SU-DHL-6 (cell line): ENCODE data around the gene ZBTB42.
"Not testable (repeated sequence)": the region's sequence is repeated elsewhere in the genome, so short reads cannot be mapped to it uniquely, and the experiment has no call there.

Experiments used
- H2AFZ ChIP-seq: fragments of 200-600 bp; sonication (generic); 2 replicates; pipeline ENCODE4 v1.6.1; 2014; ENCODE audit warnings: low read depth, mild to moderate bottlenecking, moderate library complexity, mixed read lengths, antibody characterized with exemption, low read length; ENCODE audit not compliant: severe bottlenecking
- H3F3A ChIP-seq: fragments of 200-600 bp; shearing (Covaris generic); 2 replicates; pipeline ENCODE4 v1.6.0; 2016; ENCODE audit warnings: antibody characterized with exemption, mild to moderate bottlenecking; ENCODE audit not compliant: insufficient read depth
- H3K27ac ChIP-seq: fragments of 200-600 bp; sonication (generic); 2 replicates; pipeline ENCODE4 v1.5.1; 2016; ENCODE audit warnings: low read depth, mild to moderate bottlenecking, low read length, moderate library complexity, mixed read lengths
- H3K27me3 ChIP-seq: fragments of 200-600 bp; sonication (generic), shearing (Covaris generic); 2 replicates; pipeline ENCODE4 v1.6.0; 2014; ENCODE audit warnings: mild to moderate bottlenecking, low read length
- H3K36me3 ChIP-seq: fragments of 200-600 bp; sonication (generic); 2 replicates; pipeline ENCODE4 v1.6.1; 2014; ENCODE audit warnings: mild to moderate bottlenecking, low read length, mixed read lengths
- H3K4me2 ChIP-seq: fragments of 300-600, 200-600 bp; shearing (Covaris generic), sonication (generic); 2 replicates; pipeline ENCODE4 v1.6.0; 2014; ENCODE audit warnings: low read length, low read depth, mild to moderate bottlenecking; ENCODE audit not compliant: poor library complexity, severe bottlenecking
- H3K4me3 ChIP-seq: fragments of 200-600 bp; sonication (generic); 2 replicates; pipeline ENCODE4 v1.5.1; 2014; ENCODE audit warnings: antibody characterized with exemption, low read length, mild to moderate bottlenecking, mixed read lengths; ENCODE audit not compliant: insufficient read depth, poor library complexity, severe bottlenecking
- H3K79me2 ChIP-seq: fragments of 200-600 bp; sonication (generic); 2 replicates; pipeline ENCODE4 v1.6.1; 2014; ENCODE audit warnings: mild to moderate bottlenecking, low read length, moderate library complexity; ENCODE audit not compliant: insufficient read depth
- H3K9ac ChIP-seq: fragments of 200-600 bp; sonication (generic); 2 replicates; pipeline ENCODE4 v1.7.0; 2014; ENCODE audit warnings: mild to moderate bottlenecking, low read length
- H3K9me2 ChIP-seq: fragments of 200-600 bp; sonication (generic); replicated peaks from 2 replicates; pipeline ENCODE4 v1.6.1; 2014; ENCODE audit warnings: low read length; ENCODE audit not compliant: insufficient read depth
- H3K9me3 ChIP-seq: fragments of 200-600 bp; sonication (generic); 2 replicates; pipeline ENCODE4 v1.6.1; 2014; ENCODE audit warnings: low read length, mixed read lengths; ENCODE audit not compliant: insufficient read depth
- H4K20me1 ChIP-seq: fragments of 200-600 bp; sonication (generic); 2 replicates; pipeline ENCODE4 v1.6.1; 2014; ENCODE audit warnings: low read depth, mild to moderate bottlenecking, antibody characterized with exemption, low read length, moderate library complexity, mixed read lengths
- CTCF ChIP-seq: fragments of 200-600 bp; sonication (generic); IDR thresholded peaks from one replicate; pipeline ENCODE4 v1.5.1; 2017; ENCODE audit warnings: antibody characterized with exemption, mild to moderate bottlenecking, low read length, moderate library complexity; ENCODE audit not compliant: insufficient read depth, poor library complexity, severe bottlenecking
- EZH2phosphoT487 ChIP-seq: fragments of 200-600 bp; sonication (generic), shearing (Covaris generic); conservative IDR thresholded peaks from 2 replicates; pipeline ENCODE4 v1.6.1; 2018; ENCODE audit warnings: mild to moderate bottlenecking, antibody characterized with exemption, low read length, moderate library complexity, mixed read lengths

ZBTB42 gene

GRCh38 chr14:104810316-104810715 lies 9.4 kb downstream of the ZBTB42 start:
- no peak overlapping the region for H3K4me2 ChIP-seq
- no peak overlapping the region for H3K27ac ChIP-seq
- TF ChIP-seq CTCF (no peak), EZH2phosphoT487 (no peak)
- no peaks in the 10 kb centered on the region; the same call in 1 of the 2 replicates for H3F3A ChIP-seq
- H3K4me3 ChIP-seq, result no peak overlapping the region
- H4K20me1 ChIP-seq, result no peaks in the 10 kb centered on the region
- no peaks in the 10 kb centered on the region for H3K9me3 ChIP-seq
- H3K9ac ChIP-seq, result no peak overlapping the region
- no peaks in the 10 kb centered on the region for H3K27me3 ChIP-seq
- H2AFZ ChIP-seq, result no peak overlapping the region
- H3K36me3 ChIP-seq, result no peaks in the 10 kb centered on the region
- no peaks in the 10 kb centered on the region for H3K79me2 ChIP-seq
- no peaks in the 10 kb centered on the region for H3K9me2 ChIP-seq

GRCh38 chr14:104813286-104813685 lies 12.4 kb downstream of the ZBTB42 start:
- H3K36me3 ChIP-seq, result no peaks in the 10 kb centered on the region
- no peaks in the 10 kb centered on the region for H3K79me2 ChIP-seq
- no peak overlapping the region for H3K9ac ChIP-seq
- no peak overlapping the region for H3K4me3 ChIP-seq
- H3K9me3 ChIP-seq, result no peaks in the 10 kb centered on the region
- no peak overlapping the region for H3K4me2 ChIP-seq
- no peaks in the 10 kb centered on the region for H3K9me2 ChIP-seq
- H3F3A ChIP-seq, result no peaks in the 10 kb centered on the region; the same call in 1 of the 2 replicates
- no peak overlapping the region for H2AFZ ChIP-seq
- no peak overlapping the region for H3K27ac ChIP-seq
- no peaks in the 10 kb centered on the region for H4K20me1 ChIP-seq
- TF ChIP-seq CTCF, result no peak
- TF ChIP-seq EZH2phosphoT487, result no peak
- H3K27me3 ChIP-seq, result no peaks in the 10 kb centered on the region

GRCh38 chr14:104814701-104815100 lies 13.8 kb downstream of the ZBTB42 start:
- not testable (repeated sequence) for H2AFZ ChIP-seq, H3K9me2 ChIP-seq, H3K27me3 ChIP-seq, H3K27ac ChIP-seq, H3K79me2 ChIP-seq, H3K9me3 ChIP-seq, H3K36me3 ChIP-seq, H3F3A ChIP-seq, H4K20me1 ChIP-seq
- peak overlapping the region; percentile 64 for H3K4me3 ChIP-seq
- H3K9ac ChIP-seq, result peak overlapping the region; percentile 86
- peak overlapping the region; percentile 55 for H3K4me2 ChIP-seq

GRCh38 chr14:104816616-104816884 lies 15.6 kb downstream of the ZBTB42 start:
- Histone ChIP-seq H3K4me3 (peak overlapping the region; percentile 73), H3K9me3 (no peaks in the 10 kb centered on the region), H3K36me3 (no peaks in the 10 kb centered on the region), H3K27ac (peak overlapping the region; percentile 54; the same call in 1 of the 2 replicates), H3K79me2 (no peaks in the 10 kb centered on the region), H3K9me2 (no peaks in the 10 kb centered on the region), H4K20me1 (no peaks in the 10 kb centered on the region), H3K27me3 (no peaks in the 10 kb centered on the region), H3K9ac (peak overlapping the region; percentile 86), H3F3A (no peaks in the 10 kb centered on the region; the same call in 1 of the 2 replicates), H3K4me2 (peak overlapping the region; percentile 65), H2AFZ (peak overlapping the region; percentile 78)
- TF ChIP-seq CTCF, result no peak
- TF ChIP-seq EZH2phosphoT487, result no peak
